K562 (cell line): Measurements from ENCODE around the gene SGPL1.

ENCODE experiments used
- GTF3C2 ChIP-seq: IDR thresholded peaks from 3 replicates; pipeline ENCODE4 v1.6.1; 2011; ENCODE audit warnings: borderline replicate concordance, mild to moderate bottlenecking, moderate library complexity; ENCODE audit not compliant: insufficient read length; ENCODE audit errors: extremely low read depth
- NR3C1 ChIP-seq: sonication (generic); formaldehyde crosslinking; IDR thresholded peaks from 2 replicates; pipeline ENCODE4 v1.8.1; 2022; ENCODE audit warnings: missing genetic modification reagents
- POLR2A ChIP-seq: fragments of 450-650 bp; conservative IDR thresholded peaks from 2 replicates; pipeline ENCODE4 v1.6.1; 2016
- PYGO2 ChIP-seq: fragments of 450-650 bp; IDR thresholded peaks from 2 replicates; pipeline ENCODE4 v1.6.1; 2016; ENCODE audit warnings: mild to moderate bottlenecking, missing genetic modification characterization, moderate library complexity, missing compliant biosample characterization
- RBM25 ChIP-seq: fragments of 200-400 bp; formaldehyde crosslinking; IDR thresholded peaks from 2 replicates; pipeline ENCODE4 v1.6.1; 2018; ENCODE audit warnings: low read length, low read depth, moderate library complexity; ENCODE audit not compliant: severe bottlenecking
- TCF7 ChIP-seq: sonication (generic); IDR thresholded peaks from 2 replicates; pipeline ENCODE4 v1.6.1; 2016; ENCODE audit warnings: antibody characterized with exemption, borderline replicate concordance

DNA sequence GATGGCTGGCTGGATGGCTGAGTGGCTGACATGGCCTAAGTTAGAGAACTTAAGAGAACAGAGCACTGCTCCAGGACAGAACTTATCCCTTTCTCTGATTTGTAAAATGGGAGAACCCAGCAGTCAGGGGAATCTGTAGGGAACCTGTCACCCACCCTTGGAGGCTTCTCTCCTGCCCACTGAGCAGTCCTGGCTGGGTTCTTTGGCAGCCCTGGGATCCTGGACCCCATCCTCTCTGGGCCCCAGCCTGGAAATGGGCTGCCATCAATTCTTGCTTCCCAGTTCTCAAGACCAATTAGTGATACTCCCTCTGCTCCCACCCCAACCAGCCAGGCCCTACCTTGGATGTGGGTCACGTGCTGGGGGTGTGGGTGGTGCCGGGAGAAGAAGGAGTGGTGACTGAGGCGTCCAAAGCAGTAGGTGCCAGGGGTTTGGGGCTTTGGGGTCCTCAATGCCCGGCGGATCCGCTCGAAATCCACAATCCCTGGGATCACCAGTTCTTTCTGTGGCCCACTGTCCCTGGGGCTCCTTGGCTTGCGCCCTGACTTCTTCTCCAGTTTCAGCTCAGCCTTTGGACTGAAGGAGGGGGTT lies 34.2 kb upstream of the SGPL1 start:
- TF ChIP-seq TCF7, result no peak
- TF ChIP-seq POLR2A, result no peak
- TF ChIP-seq GTF3C2, result no peak
- TF ChIP-seq PYGO2 (tag), result no peak
- no peak for TF ChIP-seq RBM25
- no peak for TF ChIP-seq NR3C1 (CRISPR knock-in tag)
